SKM-1 (cell line): ENCODE data around the gene SCRT2.

Experiments
- DNase-seq: peaks from one replicate; lab custom pipeline; 2025; ENCODE audit not compliant: unreplicated experiment; lab: John Stamatoyannopoulos, UW

Gene SCRT2

DNA sequence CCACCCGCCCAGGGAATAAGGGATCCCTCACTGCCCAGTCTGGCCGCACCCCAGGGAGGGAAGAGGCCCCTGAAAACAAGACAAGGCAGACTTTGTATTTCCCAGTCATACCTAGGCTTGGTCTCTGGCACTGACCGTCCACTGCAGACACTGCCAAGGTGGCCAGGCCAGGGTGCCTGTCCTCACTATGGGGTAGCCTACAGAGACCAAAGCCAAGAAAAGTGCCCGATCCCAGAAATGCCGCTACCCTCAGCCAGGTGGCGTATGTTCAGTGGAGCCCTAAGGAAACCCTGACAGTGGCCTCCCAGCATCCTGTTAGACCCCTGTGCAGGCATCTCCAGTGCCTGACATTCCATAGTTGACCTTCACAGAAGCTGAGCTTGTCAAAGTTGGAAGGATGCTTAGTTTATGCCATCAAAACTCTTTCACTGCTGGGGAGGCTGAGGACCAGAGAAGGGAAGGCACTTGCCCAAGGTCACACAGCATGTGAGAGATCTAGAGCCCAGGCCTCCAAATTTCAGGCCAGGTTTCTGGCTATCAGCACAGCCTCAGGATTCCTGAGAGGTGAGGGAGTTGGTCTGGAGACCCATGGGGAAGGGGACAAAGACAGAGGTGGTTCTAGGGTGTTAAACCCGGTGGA is 2.5 kb downstream of the SCRT2 start:
- DNase-seq, result no peak

DNA sequence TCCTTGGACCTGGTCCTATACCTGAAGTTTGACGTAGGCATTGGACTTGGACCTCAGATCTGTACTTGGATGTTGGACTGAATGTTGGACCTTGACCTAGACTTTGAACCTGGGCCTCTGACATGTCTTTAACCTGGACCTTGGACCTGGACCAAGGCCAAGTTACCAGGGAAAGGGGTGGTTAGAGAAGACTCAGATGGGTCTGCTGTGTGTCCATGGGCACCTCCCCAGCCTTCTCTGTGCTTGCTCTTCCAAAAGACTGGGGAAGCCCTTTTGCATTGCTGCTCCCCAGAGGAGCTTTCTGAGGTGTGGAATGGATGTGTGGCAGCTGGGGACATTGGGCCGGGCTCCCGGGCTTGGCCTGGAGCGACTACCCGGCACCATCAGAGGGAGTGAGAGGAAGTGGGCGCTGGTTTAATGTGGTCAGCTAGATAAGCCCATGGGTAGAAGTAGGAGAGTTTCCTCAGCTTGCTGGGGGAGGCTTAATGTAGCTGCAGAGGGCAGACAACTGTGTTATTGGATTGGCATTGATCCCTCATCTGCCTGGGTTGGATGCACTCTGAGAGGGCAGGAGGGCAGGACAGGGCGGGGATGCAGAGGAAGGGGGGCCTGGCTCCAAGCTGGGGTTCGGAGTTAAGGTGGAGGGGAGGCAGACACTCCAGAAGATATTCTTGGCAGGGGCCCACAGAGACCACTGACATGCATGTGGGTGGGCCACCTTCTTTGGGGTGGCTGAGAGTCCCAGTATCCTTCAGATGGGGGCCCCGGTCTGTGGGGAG is 4.2 kb downstream of the SCRT2 start:
- no peak for DNase-seq

- no peak for DNase-seq
Observed at GRCh38 chr20:669573-669972, 6.0 kb downstream of the SCRT2 start.

DNA sequence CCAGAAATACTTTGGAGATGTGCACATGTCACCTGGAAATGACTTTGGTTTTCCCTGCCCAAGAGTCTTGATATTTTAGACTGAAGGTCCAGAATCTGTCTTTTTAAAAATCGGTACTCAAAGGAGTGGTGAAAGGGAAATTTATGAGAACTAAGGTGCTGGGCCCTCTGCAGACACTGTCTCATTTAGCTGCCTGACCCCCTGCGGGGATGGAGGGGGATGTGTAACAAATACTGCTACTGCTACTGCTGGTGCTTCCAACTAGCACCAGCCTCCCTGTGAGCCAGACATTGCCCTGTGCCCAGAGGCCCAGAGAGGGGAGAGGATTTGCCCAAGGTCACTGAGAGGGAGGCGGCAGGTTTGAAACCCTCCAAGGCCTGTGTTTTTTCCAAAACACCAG is 7.0 kb downstream of the SCRT2 start:
- no peak for DNase-seq

- no peak for DNase-seq
Observed at GRCh38 chr20:668050-668449, 7.6 kb downstream of the SCRT2 start.

DNA sequence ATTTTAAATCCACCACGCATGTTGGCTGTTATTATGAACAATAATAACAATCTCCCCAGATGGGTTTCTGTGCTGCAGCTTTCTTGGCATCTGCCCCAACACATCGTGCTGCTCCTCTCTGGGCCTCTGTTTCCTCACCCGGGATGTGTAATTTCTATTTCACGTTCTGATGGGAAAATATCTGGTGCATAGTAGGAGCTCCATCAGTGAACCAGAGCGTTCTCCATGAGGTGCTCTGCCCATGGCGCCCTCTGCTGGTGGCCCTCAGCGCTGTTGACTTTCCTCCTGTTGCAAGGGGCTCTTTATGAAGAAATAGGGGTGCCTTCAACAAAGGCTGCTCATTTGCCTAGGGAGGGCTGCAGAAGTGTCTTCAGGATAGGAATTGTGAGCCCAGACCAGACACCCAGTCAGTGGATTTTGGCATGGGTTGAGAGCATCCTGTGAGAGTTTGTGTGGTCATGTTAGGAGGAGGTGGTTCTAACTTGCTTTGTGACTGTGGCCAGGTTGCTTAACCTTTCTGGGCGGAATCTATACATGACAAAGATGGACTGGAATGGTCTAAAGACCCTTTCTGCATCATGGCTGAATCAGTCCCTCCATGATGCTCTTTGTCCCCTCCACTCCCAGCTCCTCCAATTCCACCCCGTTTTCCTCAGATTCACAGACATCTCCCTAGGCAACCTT is 8.1 kb downstream of the SCRT2 start:
- DNase-seq, result no peak

DNA sequence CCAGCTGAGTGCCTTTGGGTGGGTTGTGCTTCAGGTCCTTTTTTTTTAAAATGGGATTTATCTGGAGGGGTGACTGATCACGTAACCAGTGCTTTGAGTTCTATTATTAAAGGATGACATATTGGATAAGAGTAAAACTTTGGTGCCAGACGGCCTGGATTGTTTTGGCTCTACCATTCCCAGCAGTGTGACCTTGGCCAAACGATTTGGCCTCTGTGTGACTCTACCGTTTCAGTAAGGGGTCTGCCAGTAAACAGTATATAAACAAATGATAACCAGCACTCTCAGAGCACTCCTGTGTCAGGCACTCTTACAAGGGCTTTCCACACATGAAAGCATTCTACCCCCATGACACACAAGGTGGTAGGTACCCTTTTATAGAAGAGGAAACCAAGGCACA is 8.7 kb downstream of the SCRT2 start:
- DNase-seq, result no peak

DNA sequence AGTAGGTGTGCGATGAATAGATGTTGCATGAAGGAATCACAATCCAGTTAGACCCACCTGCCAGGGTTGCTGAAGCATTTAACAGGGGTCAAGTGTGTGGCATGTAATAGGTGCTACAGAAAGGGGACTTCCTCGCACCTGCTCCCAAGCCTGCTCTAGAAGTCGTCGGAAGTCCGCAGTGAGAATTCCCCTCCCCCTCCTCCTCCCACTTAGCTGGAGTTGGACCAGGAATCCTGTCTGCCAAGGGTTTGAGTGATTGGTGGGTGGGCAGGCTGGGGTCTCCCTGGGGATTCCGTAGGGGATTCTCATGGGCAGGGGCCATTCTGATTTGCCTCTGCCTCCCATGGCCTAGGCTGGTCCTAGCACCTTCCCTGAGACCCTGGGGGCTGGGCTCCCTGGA is 10.3 kb downstream of the SCRT2 start:
- DNase-seq, result no peak

GRCh38 chr20:664576-664975 is 11.0 kb downstream of the SCRT2 start:
- DNase-seq, result no peak

DNA sequence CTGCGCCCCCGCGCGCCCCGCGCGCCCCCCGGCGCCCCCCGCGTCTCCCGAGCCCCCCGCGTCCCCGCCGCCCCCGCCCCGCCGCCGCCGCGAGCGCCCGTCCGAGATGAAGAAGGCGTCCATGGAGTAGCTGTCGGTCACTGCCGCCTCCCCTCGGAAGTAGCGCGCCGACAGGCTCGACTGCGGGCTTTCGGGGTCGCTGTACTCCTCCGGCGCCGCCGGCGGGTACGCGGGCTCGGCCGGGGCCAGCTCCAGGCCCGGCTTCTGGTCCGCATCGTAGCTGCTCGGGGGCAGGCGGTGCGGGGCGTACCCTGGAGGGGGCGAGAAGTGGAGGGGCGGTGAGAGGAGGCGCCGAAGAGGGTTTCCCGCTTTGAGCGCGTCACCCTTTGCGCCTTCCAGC is 11.5 kb downstream of the SCRT2 start:
- DNase-seq, result no peak

DNA sequence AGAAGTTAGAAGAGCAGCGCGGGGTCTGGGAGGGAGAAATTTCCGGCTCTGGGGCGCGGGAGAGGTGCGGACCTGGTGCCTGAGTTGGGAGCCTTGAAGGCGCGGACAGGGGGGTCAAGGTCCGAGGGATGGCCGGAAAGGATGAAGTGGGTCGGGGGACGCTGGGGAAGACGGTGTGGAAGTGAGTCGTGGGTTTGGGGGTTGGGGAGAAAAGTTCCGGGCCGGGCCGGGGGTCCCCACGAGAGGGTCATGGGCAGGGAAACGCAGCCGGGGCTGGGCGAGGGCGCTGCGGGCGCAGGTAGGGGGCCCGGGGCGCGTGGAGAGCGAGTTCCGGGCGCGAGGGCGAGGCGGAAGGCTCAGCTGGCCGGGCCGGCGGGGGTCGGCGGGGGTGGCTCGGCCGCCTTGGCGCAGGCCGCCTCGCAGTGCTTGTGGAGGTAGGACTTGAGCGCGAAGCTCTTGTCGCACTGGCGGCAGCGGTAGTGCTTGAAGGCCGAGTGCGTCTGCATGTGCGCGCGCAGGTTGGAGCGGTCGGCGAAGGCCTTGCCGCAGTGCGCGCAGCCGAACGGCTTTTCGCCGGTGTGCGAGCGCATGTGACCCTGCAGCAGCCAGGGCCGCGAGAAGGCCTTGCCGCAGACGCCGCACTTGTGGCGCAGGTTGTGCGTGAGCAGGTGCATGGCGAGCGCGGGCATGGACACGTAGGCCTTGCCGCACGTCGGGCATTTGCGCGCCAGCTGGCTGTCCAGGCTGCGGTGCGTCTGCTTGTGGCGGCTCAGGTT is 12.1 kb downstream of the SCRT2 start:
- DNase-seq, result no peak

GRCh38 chr20:662277-663192 is 13.1 kb downstream of the SCRT2 start:
- DNase-seq, result no peak

- DNase-seq, result no peak
Observed at GRCh38 chr20:661474-662270, 13.9 kb downstream of the SCRT2 start.

DNA sequence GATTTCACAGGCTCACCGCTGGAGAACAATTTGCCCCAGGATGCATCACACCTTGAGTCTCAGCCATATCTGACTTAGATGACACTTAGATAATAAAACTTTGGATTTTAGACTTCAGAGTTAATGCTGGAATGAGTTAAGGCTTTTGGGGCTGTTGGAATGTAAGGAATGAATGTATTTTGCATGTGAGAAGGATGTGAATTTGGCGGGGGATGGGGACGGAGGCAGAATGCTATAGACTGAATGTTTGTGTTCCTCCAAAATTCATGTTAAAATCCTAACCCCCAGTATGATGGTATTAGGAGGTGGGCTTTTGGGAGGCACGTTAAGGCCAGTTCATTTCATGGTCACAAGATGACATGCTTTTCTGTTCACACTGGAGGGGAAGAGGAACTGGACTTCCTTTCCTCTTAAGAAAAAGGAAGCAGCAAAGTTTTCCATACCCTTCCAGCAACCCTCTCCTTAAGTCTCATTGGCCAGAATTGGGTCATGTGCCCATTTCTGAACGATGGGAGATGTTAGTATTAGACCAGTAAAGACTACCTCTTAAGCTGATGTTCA is 16.8 kb downstream of the SCRT2 start:
- no peak for DNase-seq

- DNase-seq, result no peak
Observed at GRCh38 chr20:658202-658601, 17.4 kb downstream of the SCRT2 start.

DNA sequence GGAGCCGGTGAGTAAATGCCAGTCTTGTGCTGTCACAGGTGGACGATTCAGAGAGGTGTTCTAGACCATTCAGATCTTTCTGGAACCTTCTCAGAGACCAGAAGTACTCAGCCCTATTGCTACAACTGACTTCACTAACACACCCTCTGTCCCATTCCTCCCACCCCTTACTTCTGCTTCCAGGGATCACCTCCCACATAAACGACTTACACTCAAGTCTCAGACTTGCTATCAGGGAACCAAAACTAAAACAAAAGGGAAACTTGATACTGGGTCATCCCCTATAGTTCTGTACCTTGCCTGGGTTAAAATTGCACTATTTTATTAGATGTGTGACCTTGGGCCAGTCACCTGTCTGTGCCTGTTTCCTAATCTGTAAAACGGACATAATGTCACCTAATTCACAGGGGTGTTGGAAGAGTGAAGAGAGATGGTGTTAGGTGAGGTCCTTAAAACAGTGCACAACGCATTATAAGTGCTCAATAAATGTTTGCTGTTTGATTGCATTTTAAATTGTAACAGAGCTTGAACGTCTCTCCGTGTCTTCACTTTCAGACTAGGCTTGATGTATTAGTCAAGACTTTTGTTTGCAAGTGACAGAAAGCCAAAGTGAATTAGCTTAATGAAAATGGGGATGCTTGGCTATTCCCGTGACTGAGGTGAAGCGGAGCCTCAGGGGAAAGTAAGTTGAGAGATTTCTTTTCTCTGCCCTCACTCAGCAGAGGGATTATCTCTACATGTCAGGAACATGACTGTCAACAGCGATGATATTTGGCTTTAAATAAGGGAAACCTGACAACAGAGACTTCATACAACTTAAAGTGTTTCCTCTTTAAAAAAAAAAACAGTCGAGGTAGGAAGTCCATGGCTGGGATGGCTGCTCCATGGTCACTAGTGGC is 19.6 kb downstream of the SCRT2 start:
- DNase-seq, result no peak

- no peak for DNase-seq
Observed at GRCh38 chr20:654417-654750, 21.2 kb downstream of the SCRT2 start.

DNA sequence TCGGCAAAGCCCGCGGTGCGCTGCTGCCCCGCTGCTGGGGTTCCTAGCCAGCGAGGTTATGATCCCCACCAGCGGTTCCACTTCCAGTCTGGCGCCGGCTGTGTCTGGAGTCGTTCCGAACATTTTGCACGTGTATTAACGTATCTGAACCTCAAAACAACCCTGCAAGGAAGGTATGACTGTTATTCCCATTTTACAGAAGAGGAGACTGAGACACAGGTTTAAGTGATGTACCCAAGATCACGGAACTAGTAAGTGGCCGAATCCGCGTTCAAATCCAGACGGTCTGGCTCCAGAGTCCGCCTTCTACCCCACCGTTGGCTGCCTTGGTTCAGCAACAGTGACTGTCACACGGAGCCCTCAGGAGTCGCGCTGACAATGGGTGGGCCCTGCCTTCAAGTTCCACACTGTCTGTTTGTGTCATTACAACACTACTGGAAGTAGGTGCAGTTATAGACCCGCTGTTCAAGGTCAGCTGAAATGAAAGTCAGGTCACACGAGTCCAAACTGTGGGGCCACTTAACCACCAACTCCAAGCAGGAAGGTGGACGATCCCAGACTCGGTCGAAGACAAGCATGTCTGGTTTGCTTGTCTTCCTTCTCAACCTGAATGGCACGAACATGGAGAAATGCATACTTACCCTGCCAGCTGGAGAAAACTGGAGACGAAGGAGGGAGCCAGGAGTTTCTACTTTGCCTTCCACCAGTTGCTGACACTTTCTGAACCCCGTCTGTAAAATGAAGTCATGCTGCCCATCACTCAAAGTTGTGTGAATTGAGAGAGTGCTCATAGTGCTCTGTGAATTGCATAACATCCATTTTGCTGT is 21.8 kb downstream of the SCRT2 start:
- no peak for DNase-seq
